ENCODE measurements around the gene DHRS12. TPM values are rescaled to one million over a fixed set of nuclear protein-coding genes. Genes with fewer than 3 reads are reported as not detected.
A peak's percentile ranks its signal among the peaks of the same experiment; 100 is the strongest.

The DHRS12 gene
- total RNA-seq, 1 experiment from 2014 or later: 10.2 TPM

DNA sequence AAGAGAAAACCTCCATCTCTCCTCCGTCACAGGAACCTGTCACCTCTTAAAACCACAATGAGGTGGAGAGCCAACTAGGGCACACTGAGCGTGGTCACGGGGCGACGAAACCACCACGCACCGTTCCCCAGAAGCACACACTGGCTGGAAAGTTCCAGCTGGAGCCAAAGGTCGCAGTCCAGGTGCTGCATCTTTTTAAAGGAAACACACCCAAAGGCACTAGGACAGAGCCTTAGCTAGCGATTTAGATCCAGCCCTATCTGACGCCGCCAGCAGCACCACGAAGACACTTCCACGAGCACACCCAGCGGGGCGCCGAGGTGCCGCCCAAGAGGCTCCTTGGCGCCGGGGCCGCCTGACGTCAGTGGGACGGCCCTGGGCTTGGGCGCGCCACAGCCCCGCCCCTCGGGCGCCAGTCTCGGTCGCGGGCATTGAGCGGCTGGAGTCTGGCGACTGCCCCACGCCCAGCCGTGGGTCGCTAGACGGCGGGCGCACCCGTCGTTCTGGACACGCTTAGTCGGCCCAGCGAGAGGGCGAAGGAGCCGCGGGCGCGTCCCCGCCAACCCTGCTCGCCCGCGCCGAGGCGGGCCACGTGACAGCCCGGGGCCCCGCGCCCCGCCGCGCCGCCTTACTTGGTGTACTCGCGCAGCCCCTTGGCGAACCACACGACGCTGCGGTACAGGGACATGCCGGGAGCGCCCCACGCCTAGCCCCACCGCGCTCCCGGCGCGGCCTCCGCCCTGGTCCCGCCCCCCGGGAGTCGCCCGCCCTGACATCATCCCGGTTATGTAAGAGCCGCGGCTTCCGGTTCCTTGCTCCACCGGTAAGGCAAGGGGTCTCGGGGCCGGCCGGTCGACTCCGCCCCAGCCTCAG lies at the start of gene DHRS12 (continued):
- peak; percentile 39; the same call in 1 of the 2 replicates for TF ChIP-seq SP1 (CRISPR knock-in tag; conservative IDR thresholded peaks at IDR 0.05)
- TF ChIP-seq, protein P1, sequence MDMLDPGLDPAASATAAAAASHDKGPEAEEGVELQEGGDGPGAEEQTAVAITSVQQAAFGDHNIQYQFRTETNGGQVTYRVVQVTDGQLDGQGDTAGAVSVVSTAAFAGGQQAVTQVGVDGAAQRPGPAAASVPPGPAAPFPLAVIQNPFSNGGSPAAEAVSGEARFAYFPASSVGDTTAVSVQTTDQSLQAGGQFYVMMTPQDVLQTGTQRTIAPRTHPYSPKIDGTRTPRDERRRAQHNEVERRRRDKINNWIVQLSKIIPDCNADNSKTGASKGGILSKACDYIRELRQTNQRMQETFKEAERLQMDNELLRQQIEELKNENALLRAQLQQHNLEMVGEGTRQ (CRISPR knock-in tag; IDR thresholded peaks at IDR 0.05): peak; percentile 91
- TF ChIP-seq, protein P2, sequence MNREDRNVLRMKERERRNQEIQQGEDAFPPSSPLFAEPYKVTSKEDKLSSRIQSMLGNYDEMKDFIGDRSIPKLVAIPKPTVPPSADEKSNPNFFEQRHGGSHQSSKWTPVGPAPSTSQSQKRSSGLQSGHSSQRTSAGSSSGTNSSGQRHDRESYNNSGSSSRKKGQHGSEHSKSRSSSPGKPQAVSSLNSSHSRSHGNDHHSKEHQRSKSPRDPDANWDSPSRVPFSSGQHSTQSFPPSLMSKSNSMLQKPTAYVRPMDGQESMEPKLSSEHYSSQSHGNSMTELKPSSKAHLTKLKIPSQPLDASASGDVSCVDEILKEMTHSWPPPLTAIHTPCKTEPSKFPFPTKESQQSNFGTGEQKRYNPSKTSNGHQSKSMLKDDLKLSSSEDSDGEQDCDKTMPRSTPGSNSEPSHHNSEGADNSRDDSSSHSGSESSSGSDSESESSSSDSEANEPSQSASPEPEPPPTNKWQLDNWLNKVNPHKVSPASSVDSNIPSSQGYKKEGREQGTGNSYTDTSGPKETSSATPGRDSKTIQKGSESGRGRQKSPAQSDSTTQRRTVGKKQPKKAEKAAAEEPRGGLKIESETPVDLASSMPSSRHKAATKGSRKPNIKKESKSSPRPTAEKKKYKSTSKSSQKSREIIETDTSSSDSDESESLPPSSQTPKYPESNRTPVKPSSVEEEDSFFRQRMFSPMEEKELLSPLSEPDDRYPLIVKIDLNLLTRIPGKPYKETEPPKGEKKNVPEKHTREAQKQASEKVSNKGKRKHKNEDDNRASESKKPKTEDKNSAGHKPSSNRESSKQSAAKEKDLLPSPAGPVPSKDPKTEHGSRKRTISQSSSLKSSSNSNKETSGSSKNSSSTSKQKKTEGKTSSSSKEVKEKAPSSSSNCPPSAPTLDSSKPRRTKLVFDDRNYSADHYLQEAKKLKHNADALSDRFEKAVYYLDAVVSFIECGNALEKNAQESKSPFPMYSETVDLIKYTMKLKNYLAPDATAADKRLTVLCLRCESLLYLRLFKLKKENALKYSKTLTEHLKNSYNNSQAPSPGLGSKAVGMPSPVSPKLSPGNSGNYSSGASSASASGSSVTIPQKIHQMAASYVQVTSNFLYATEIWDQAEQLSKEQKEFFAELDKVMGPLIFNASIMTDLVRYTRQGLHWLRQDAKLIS (CRISPR knock-in tag; IDR thresholded peaks at IDR 0.05; ENCODE audit: borderline replicate concordance): no peak
- TF ChIP-seq EMX1 (CRISPR knock-in tag; IDR thresholded peaks at IDR 0.05): no peak
- no peak for TF ChIP-seq ELF4 (CRISPR knock-in tag; IDR thresholded peaks at IDR 0.05; ENCODE audit: low read depth)
- TF ChIP-seq PREB (CRISPR knock-in tag; IDR thresholded peaks at IDR 0.05; ENCODE audit: borderline replicate concordance): no peak
- peak; percentile 33; the same call in 1 of the 2 replicates for TF ChIP-seq ESRRA (CRISPR knock-in tag; IDR thresholded peaks at IDR 0.05; ENCODE audit: borderline replicate concordance)
- TF ChIP-seq ZNF232 (CRISPR knock-in tag; IDR thresholded peaks at IDR 0.05): no peak
- TF ChIP-seq, protein P3, sequence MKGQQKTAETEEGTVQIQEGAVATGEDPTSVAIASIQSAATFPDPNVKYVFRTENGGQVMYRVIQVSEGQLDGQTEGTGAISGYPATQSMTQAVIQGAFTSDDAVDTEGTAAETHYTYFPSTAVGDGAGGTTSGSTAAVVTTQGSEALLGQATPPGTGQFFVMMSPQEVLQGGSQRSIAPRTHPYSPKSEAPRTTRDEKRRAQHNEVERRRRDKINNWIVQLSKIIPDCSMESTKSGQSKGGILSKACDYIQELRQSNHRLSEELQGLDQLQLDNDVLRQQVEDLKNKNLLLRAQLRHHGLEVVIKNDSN (CRISPR knock-in tag; IDR thresholded peaks at IDR 0.05): peak; percentile 52; the same call in 1 of the 2 replicates
- 0 out of 2 replicates have a peak, but pooled peaks have one; percentile 22 for TF ChIP-seq NFE2L1 (CRISPR knock-in tag; IDR thresholded peaks at IDR 0.05)
- no peak for TF ChIP-seq NR3C1 (CRISPR knock-in tag; conservative IDR thresholded peaks at IDR 0.05; ENCODE audit: low read depth)
- TF ChIP-seq, protein P4, sequence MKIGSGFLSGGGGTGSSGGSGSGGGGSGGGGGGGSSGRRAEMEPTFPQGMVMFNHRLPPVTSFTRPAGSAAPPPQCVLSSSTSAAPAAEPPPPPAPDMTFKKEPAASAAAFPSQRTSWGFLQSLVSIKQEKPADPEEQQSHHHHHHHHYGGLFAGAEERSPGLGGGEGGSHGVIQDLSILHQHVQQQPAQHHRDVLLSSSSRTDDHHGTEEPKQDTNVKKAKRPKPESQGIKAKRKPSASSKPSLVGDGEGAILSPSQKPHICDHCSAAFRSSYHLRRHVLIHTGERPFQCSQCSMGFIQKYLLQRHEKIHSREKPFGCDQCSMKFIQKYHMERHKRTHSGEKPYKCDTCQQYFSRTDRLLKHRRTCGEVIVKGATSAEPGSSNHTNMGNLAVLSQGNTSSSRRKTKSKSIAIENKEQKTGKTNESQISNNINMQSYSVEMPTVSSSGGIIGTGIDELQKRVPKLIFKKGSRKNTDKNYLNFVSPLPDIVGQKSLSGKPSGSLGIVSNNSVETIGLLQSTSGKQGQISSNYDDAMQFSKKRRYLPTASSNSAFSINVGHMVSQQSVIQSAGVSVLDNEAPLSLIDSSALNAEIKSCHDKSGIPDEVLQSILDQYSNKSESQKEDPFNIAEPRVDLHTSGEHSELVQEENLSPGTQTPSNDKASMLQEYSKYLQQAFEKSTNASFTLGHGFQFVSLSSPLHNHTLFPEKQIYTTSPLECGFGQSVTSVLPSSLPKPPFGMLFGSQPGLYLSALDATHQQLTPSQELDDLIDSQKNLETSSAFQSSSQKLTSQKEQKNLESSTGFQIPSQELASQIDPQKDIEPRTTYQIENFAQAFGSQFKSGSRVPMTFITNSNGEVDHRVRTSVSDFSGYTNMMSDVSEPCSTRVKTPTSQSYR (CRISPR knock-in tag; IDR thresholded peaks at IDR 0.05): no peak
- peak; percentile 74; the same call in 1 of the 2 replicates for TF ChIP-seq ARID4B (CRISPR knock-in tag; IDR thresholded peaks at IDR 0.05; ENCODE audit: borderline replicate concordance)
- no peak for TF ChIP-seq HMGA2 (CRISPR knock-in tag; IDR thresholded peaks at IDR 0.05)

All from WTC11 (cell line).